Liver (tissue), 9 donors: ENCODE measurements around the gene COL4A1. TPM values are rescaled to one million over a fixed set of nuclear protein-coding genes. Genes with fewer than 3 reads are reported as not detected.

Experiments used
- DNase-seq: peaks from one replicate; pipeline ENCODE4 v3.0.0-alpha.2; 2017; ENCODE audit warnings: low spot score
- H3K27ac ChIP-seq, 2 donors: one replicate each; pipeline ENCODE4 v1.7.0; 2013; ENCODE audit warnings: inconsistent platforms in 2 of 2, low read length in 2 of 2, control low read depth in 1 of 2, low read depth in 1 of 2, mild to moderate bottlenecking in 1 of 2
- H3K27me3 ChIP-seq, 4 donors: one replicate each; pipeline versions ENCODE4 v1.6.1 to v1.7.0; 2013; ENCODE audit warnings: low read length in 3 of 4, inconsistent platforms in 1 of 4, mild to moderate bottlenecking in 1 of 4, moderate library complexity in 1 of 4; ENCODE audit not compliant: control insufficient read depth in 4 of 4, insufficient read depth in 4 of 4
- H3K36me3 ChIP-seq, 4 donors: one replicate each; pipeline versions ENCODE4 v1.6.1 to v1.7.0; 2013; ENCODE audit warnings: low read length in 3 of 4, mild to moderate bottlenecking in 3 of 4, low read depth in 1 of 4, moderate library complexity in 1 of 4; ENCODE audit not compliant: control insufficient read depth in 4 of 4, insufficient read depth in 3 of 4
- H3K4me1 ChIP-seq, 4 donors: one replicate each; pipeline versions ENCODE4 v1.6.1 to v1.7.0; 2013; ENCODE audit warnings: low read length in 3 of 4, mild to moderate bottlenecking in 3 of 4, moderate library complexity in 1 of 4; ENCODE audit not compliant: control insufficient read depth in 4 of 4, insufficient read depth in 4 of 4
- H3K4me3 ChIP-seq, 3 donors: one replicate each; pipeline versions ENCODE4 v1.6.1 to v1.7.0; 2013; ENCODE audit warnings: low read length in 3 of 3, control low read depth in 1 of 3, low read depth in 1 of 3, mild to moderate bottlenecking in 1 of 3
- H3K9ac ChIP-seq, 2 donors: one replicate each; pipeline ENCODE4 v1.7.0; 2013; ENCODE audit warnings: low read length in 2 of 2, mild to moderate bottlenecking in 2 of 2, moderate library complexity in 2 of 2, control low read depth in 1 of 2, low read depth in 1 of 2
- H3K9me3 ChIP-seq, 4 donors: one replicate each; pipeline versions ENCODE4 v1.6.1 to v1.7.0; 2013; ENCODE audit warnings: low read length in 3 of 4; ENCODE audit not compliant: control insufficient read depth in 4 of 4
- ATF3 ChIP-seq: IDR thresholded peaks from 2 replicates; pipeline ENCODE4 v1.6.1; 2016; ENCODE audit warnings: antibody characterized with exemption
- CTCF ChIP-seq: fragments of 150-350 bp; IDR thresholded peaks from 2 replicates; pipeline ENCODE4 v1.5.1; 2017; ENCODE audit warnings: improper control_type of control experiment, low read depth, low read length; ENCODE audit not compliant: missing input control
- EGR1 ChIP-seq, 2 donors: IDR thresholded peaks; 2 replicates each; pipeline ENCODE4 v1.6.1; 2016 to 2018; ENCODE audit warnings: antibody characterized with exemption in 2 of 2, low read depth in 2 of 2
- FOXA1 ChIP-seq: IDR thresholded peaks from 2 replicates; pipeline ENCODE4 v1.6.1; 2016; ENCODE audit warnings: antibody characterized with exemption
- FOXA2 ChIP-seq: IDR thresholded peaks from 2 replicates; pipeline ENCODE4 v1.6.1; 2016; ENCODE audit warnings: antibody characterized with exemption
- GABPA ChIP-seq, 2 donors: IDR thresholded peaks in 1 of 2; conservative IDR thresholded peaks in 1 of 2; 2 replicates each; pipeline ENCODE4 v1.6.1; 2016; ENCODE audit warnings: antibody characterized with exemption in 2 of 2, mild to moderate bottlenecking in 1 of 2, moderate library complexity in 1 of 2
- HNF4A ChIP-seq, 2 donors: conservative IDR thresholded peaks; 2 replicates each; pipeline ENCODE4 v1.6.1; 2016; ENCODE audit warnings: antibody characterized with exemption in 2 of 2, mild to moderate bottlenecking in 2 of 2
- HNF4G ChIP-seq: IDR thresholded peaks from 2 replicates; pipeline ENCODE4 v1.6.1; 2016; ENCODE audit warnings: antibody characterized with exemption
- JUND ChIP-seq, 2 donors: IDR thresholded peaks; 2 replicates each; pipeline ENCODE4 v1.6.1; 2016; ENCODE audit warnings: antibody characterized with exemption in 2 of 2
- MAX ChIP-seq: IDR thresholded peaks from 2 replicates; pipeline ENCODE4 v1.6.1; 2016; ENCODE audit warnings: antibody characterized with exemption
- NR2F2 ChIP-seq: IDR thresholded peaks from 2 replicates; pipeline ENCODE4 v1.6.1; 2016; ENCODE audit warnings: antibody characterized with exemption
- RAD21 ChIP-seq, 2 donors: IDR thresholded peaks; 2 replicates each; pipeline ENCODE4 v1.6.1; 2016; ENCODE audit warnings: antibody characterized with exemption in 2 of 2, mild to moderate bottlenecking in 2 of 2
- REST ChIP-seq: IDR thresholded peaks from 2 replicates; pipeline ENCODE4 v1.6.1; 2016; ENCODE audit warnings: antibody characterized with exemption, mild to moderate bottlenecking
- RXRA ChIP-seq, 2 donors: IDR thresholded peaks; 2 replicates each; pipeline ENCODE4 v1.6.1; 2017 to 2018; ENCODE audit warnings: antibody characterized with exemption in 2 of 2, mild to moderate bottlenecking in 1 of 2
- SP1 ChIP-seq: IDR thresholded peaks from 2 replicates; pipeline ENCODE4 v1.6.1; 2018; ENCODE audit warnings: antibody characterized with exemption, mild to moderate bottlenecking
- TAF1 ChIP-seq: conservative IDR thresholded peaks from 2 replicates; pipeline ENCODE4 v1.6.1; 2016; ENCODE audit warnings: antibody characterized with exemption, mild to moderate bottlenecking
- YY1 ChIP-seq: IDR thresholded peaks from 2 replicates; pipeline ENCODE4 v1.6.1; 2016; ENCODE audit warnings: antibody characterized with exemption, mild to moderate bottlenecking
- ZBTB33 ChIP-seq: IDR thresholded peaks from 2 replicates; pipeline ENCODE4 v1.6.1; 2016; ENCODE audit warnings: antibody characterized with exemption
- WGBS: extraction: QIAGEN DNeasy Blood & Tissue Kit; methylation state at CpG from one replicate; pipeline ENCODE4 v1.1.7; 2013; 5-methylcytosine and 5-hydroxymethylcytosine counted together
- polyA plus RNA-seq, 2 donors: library from polyadenylated mRNA; stranded (reverse) in 1 of 2; unstranded in 1 of 2; fragments of 200-250 nt in 1 of 2; fragments of >200 nt in 1 of 2; fragmentation: Nextera tagmentation in 1 of 2; extraction: Ambion mirVana in 1 of 2; gene quantifications; one replicate each; pipeline versions ENCODE4 v1.2.1 to v1.2.3, GENCODE V29; 2013 to 2015
- total RNA-seq, 2 donors: library from RNA; depleted of rRNA; stranded (reverse); fragments of >200 nt; gene quantifications; one replicate each; pipeline ENCODE4 v1.2.3, GENCODE V29; 2014
- donor health status: healthy.
- donor health status: healthy.
- donor health status: healthy.
- donor health status: healthy.
- donor health status: healthy.

Gene COL4A1
- total and polyA plus RNA-seq, 4 donors, result 5.0 to 68.5 (median 37.9) TPM

- Histone ChIP-seq H3K9ac (no peak overlapping the region), H3K36me3 (no peaks in the 10 kb centered on the region)
Observed at GRCh38 chr13:110209950-110210603, 96.9 kb downstream of the COL4A1 start.

More at GRCh38 chr13:110209950-110210603, 96.9 kb downstream of the COL4A1 start:
- Histone ChIP-seq H3K27ac (no peak overlapping the region), H3K4me3 (no peak overlapping the region), H3K4me1 (peaks cover 0 to 3% (median 0%) of the 10 kb centered on the region in 4 donors), H3K9me3 (no peaks in the 10 kb centered on the region), H3K27me3 (no peaks in the 10 kb centered on the region)
- TF ChIP-seq ATF3, result no peak
- TF ChIP-seq NR2F2, result no peak
- no peak for TF ChIP-seq HNF4A (conservative IDR thresholded peaks at IDR 0.05)
- no peak for TF ChIP-seq RAD21 (IDR thresholded peaks at IDR 0.05)
- no peak for TF ChIP-seq YY1
- no peak for TF ChIP-seq CTCF
- TF ChIP-seq EGR1 (IDR thresholded peaks at IDR 0.05; ENCODE audit: low read depth in 2 of 2), result no peak
- TF ChIP-seq JUND (IDR thresholded peaks at IDR 0.05), result no peak
- no peak for TF ChIP-seq REST
- no peak for TF ChIP-seq TAF1
- TF ChIP-seq GABPA (IDR thresholded peaks at IDR 0.05 in 1 of 2, conservative IDR thresholded peaks at IDR 0.05 in 1 of 2), result no peak
- TF ChIP-seq MAX, result no peak
- TF ChIP-seq ZBTB33, result no peak
- no peak for TF ChIP-seq FOXA2
- TF ChIP-seq HNF4G, result no peak
- TF ChIP-seq RXRA (IDR thresholded peaks at IDR 0.05), result no peak
- no peak for TF ChIP-seq FOXA1
- no peak for TF ChIP-seq SP1
- DNase-seq, result no peak
- WGBS, result 94% methylated on average over 14 of the region's 14 CpGs
